ENCODE measurements around the gene PGRMC2.

DNA sequence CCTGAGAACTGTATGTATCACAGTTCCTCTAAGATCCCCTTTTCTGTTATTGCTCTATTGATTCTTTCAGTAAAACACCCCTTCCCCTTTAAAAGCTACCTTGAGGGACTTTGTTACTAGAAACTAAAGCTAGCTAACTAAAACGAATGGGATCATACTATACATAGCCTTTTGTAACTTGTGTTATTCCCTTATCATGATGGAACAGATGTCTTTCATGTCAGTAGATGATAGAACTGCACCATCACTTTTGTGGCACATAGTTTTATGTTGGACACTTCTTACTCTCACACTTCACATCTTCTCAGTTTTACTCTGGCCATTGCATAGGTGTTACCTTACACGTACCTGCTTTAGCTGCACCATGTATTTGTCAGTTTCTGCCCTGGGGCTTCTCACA is 46.6 kb upstream of the PGRMC2 start:
- TF ChIP-seq, protein P1, sequence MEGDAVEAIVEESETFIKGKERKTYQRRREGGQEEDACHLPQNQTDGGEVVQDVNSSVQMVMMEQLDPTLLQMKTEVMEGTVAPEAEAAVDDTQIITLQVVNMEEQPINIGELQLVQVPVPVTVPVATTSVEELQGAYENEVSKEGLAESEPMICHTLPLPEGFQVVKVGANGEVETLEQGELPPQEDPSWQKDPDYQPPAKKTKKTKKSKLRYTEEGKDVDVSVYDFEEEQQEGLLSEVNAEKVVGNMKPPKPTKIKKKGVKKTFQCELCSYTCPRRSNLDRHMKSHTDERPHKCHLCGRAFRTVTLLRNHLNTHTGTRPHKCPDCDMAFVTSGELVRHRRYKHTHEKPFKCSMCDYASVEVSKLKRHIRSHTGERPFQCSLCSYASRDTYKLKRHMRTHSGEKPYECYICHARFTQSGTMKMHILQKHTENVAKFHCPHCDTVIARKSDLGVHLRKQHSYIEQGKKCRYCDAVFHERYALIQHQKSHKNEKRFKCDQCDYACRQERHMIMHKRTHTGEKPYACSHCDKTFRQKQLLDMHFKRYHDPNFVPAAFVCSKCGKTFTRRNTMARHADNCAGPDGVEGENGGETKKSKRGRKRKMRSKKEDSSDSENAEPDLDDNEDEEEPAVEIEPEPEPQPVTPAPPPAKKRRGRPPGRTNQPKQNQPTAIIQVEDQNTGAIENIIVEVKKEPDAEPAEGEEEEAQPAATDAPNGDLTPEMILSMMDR (tag by site-specific recombination; IDR thresholded peaks at IDR 0.05): no peak
- no peak for TF ChIP-seq ZNF561 (tag by site-specific recombination; IDR thresholded peaks at IDR 0.05; ENCODE audit: borderline replicate concordance)
- no peak for TF ChIP-seq YY1 (tag by site-specific recombination; IDR thresholded peaks at IDR 0.05)
- TF ChIP-seq ZBTB7A (tag by site-specific recombination; IDR thresholded peaks at IDR 0.05; ENCODE audit: low read depth): no peak
- no peak for TF ChIP-seq ZNF24 (tag by site-specific recombination; IDR thresholded peaks at IDR 0.05)
